ENCODE measurements around the gene ABCA7. TPM values are rescaled to one million over a fixed set of nuclear protein-coding genes. Genes with fewer than 3 reads are reported as not detected.

ABCA7 gene
- total RNA-seq, 6 experiments from 2014 or later, result 4.8 to 14.6 (median 9.1) TPM

GRCh38 chr19:1093330-1093729 is 53.4 kb downstream of the ABCA7 start:
- WGBS (ENCODE audit: insufficient coverage, low coverage, low lambda C conversion rate, missing lambda C conversion rate), result 59% methylated on average over 8 of the region's 15 CpGs
- Histone ChIP-seq H3K27me3 (no peaks in the 10 kb centered on the region), H3K36me3 (peaks cover 0 to 30% (median 15%) of the 10 kb centered on the region in 4 donors), H3K27ac (peak overlapping the region in 1 of 3 donors; percentile 72), H3K9me3 (no peaks in the 10 kb centered on the region), H3K4me3 (peak overlapping the region; percentile 91 to 95 (median 92)), H3K4me1 (peaks cover 0 to 26% (median 9%) of the 10 kb centered on the region in 4 donors)
- ATAC-seq, result no peak
- intact Hi-C loops (cut with DNase I), result no loop called here
- no peak for DNase-seq
- TF ChIP-seq POLR2A (IDR thresholded peaks at IDR 0.05), result no peak
- TF ChIP-seq, protein P1, sequence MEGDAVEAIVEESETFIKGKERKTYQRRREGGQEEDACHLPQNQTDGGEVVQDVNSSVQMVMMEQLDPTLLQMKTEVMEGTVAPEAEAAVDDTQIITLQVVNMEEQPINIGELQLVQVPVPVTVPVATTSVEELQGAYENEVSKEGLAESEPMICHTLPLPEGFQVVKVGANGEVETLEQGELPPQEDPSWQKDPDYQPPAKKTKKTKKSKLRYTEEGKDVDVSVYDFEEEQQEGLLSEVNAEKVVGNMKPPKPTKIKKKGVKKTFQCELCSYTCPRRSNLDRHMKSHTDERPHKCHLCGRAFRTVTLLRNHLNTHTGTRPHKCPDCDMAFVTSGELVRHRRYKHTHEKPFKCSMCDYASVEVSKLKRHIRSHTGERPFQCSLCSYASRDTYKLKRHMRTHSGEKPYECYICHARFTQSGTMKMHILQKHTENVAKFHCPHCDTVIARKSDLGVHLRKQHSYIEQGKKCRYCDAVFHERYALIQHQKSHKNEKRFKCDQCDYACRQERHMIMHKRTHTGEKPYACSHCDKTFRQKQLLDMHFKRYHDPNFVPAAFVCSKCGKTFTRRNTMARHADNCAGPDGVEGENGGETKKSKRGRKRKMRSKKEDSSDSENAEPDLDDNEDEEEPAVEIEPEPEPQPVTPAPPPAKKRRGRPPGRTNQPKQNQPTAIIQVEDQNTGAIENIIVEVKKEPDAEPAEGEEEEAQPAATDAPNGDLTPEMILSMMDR (IDR thresholded peaks at IDR 0.05), result no peak

DNA sequence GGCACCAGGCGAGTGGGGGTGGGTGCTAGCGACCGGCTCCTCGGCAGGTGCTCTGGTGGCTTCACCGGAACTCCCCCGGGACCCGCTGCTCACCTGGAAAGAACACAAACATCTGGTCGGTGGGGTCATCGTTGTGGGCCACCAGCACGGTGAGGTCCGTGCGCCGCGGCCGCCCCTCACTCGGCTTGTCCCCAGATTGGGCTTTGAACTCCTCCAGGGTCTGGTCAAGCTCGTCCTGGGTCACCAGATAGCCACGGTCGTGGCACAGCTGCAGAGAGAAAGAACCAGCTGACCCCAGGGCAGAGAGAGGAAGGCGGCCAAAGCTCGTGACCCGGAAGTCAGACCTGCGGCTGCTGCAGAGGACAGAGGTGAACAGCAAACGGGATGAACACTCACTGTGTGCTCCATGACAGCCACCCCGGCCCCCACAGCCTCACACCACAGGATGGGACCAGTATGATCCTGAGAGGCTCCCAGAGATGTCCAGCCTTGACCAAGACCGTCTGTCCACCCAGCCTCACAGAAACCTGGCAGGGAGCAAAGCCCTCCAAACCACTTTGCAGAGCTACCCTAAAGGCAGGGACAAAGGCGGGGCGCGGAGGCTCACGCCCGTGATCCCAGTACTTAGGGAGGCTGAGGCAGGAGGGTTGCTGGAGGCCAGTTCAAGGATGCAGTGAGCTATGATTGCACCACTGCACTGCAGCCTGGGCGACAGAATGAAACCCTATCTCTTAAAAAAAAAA is 54.1 kb downstream of the ABCA7 start:
- peaks cover 0 to 32% (median 13%) of the 10 kb centered on the region in 4 donors for H3K4me1 ChIP-seq
- peak; percentile 38 for TF ChIP-seq POLR2A (IDR thresholded peaks at IDR 0.05)
- TF ChIP-seq, protein P1 (IDR thresholded peaks at IDR 0.05), result no peak
- peak overlapping the region; percentile 91 to 95 (median 92) for H3K4me3 ChIP-seq
- H3K9me3 ChIP-seq, result no peaks in the 10 kb centered on the region
- intact Hi-C loops (cut with DNase I), result no loop called here
- no peaks in the 10 kb centered on the region for H3K27me3 ChIP-seq
- ATAC-seq, result peak; percentile 31 to 41 (median 37)
- H3K36me3 ChIP-seq, result peaks cover 0 to 24% (median 13%) of the 10 kb centered on the region in 4 donors
- peak; percentile 75 to 89 (median 88) for DNase-seq
- 13% methylated on average over 8 of the region's 32 CpGs for WGBS (ENCODE audit: insufficient coverage, low coverage, low lambda C conversion rate, missing lambda C conversion rate)
- peak overlapping the region; percentile 72 to 76 (median 73) for H3K27ac ChIP-seq

GRCh38 chr19:1094655-1094977 is 54.7 kb downstream of the ABCA7 start:
- Histone ChIP-seq H3K9me3 (no peaks in the 10 kb centered on the region), H3K27ac (peak overlapping the region; percentile 72 to 76 (median 73)), H3K36me3 (peaks cover 0 to 18% (median 10%) of the 10 kb centered on the region in 4 donors), H3K27me3 (no peaks in the 10 kb centered on the region), H3K4me3 (peak overlapping the region; percentile 91 to 95 (median 92)), H3K4me1 (peaks cover 0 to 38% (median 17%) of the 10 kb centered on the region in 4 donors)
- DNase-seq, result peak in 1 of 3 donors; percentile 34
- intact Hi-C loops (cut with DNase I), result no loop called here
- no peak for TF ChIP-seq POLR2A (IDR thresholded peaks at IDR 0.05)
- TF ChIP-seq, protein P1 (IDR thresholded peaks at IDR 0.05), result no peak
- 0% methylated on average over 1 of the region's 19 CpGs for WGBS (ENCODE audit: insufficient coverage, low coverage, low lambda C conversion rate, missing lambda C conversion rate)
- ATAC-seq, result no peak

DNA sequence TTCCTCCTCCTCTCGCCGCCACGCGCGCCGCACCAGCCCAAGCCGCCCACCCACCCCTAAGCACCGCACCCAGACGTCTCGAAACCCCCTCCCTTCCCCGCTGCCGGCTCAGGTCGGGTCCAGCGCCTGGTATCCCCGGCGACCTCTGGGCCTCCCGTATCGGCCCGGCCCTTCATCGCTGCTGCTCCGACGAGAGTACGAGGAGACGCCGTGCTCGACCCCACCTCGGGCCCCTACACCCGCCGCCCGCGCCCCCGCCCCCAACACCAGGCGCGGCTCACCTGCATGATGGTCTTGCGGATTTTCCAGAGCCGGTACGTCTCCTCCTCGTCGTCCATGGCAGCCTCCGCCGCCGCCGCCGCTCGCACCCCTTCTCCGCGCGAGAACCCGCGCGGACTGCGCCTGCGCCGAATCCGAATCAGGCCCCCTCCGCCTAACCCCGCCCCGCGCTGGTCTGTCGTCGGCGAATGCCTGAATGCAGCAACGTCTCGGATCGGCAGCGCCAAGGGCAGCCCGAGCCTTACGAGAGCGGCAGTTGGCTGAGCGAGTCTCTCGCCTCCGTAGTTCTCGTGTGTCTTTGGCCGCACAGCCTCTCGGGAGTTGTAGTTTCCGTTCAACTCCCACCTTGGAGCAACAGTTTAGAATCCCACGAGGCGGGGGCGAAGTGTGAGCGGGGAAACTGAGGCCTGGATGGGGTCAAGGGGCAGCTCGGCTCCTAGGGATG is 55.2 kb downstream of the ABCA7 start, which contains the start of gene POLR2E:
Gene POLR2E (minus strand): TSS at position 398 of the 724 bp plus-strand sequence. CDS start 60 bp downstream, at position 338.
- Histone ChIP-seq H3K4me3 (peak within 1 kb of the TSS; percentile 91 to 95 (median 92)), H3K9me3 (no peaks in the 10 kb centered on the region), H3K36me3 (peaks cover 0 to 17% (median 10%) of the 10 kb centered on the region in 4 donors), H3K27me3 (no peaks in the 10 kb centered on the region), H3K4me1 (peaks cover 0 to 42% (median 17%) of the 10 kb centered on the region in 4 donors), H3K27ac (peak within 1 kb of the TSS; percentile 72 to 76 (median 73))
- ATAC-seq (peak; percentile 77 to 82 (median 78)), DNase-seq (peak; percentile 99)
- WGBS (ENCODE audit: insufficient coverage, low coverage, low lambda C conversion rate, missing lambda C conversion rate), result 0% methylated on average over 6 of the region's 81 CpGs
- intact Hi-C loops (cut with DNase I), result no loop called here
- TF ChIP-seq, protein P1 (IDR thresholded peaks at IDR 0.05), result no peak
- TF ChIP-seq POLR2A (IDR thresholded peaks at IDR 0.05), result peak; percentile 80

Data from right lobe of liver (tissue), 6 donors.